ENCODE data around the gene FAM20A. TPM values are rescaled to one million over a fixed set of nuclear protein-coding genes. Genes with fewer than 3 reads are reported as not detected.
A peak's percentile ranks its signal among the peaks of the same experiment; 100 is the strongest.
"Not testable (repeated sequence)": the region's sequence is repeated elsewhere in the genome, so short reads cannot be mapped to it uniquely, and the experiment has no call there.

FAM20A gene
- total RNA-seq, 1 donor, result 0.27 TPM

DNA sequence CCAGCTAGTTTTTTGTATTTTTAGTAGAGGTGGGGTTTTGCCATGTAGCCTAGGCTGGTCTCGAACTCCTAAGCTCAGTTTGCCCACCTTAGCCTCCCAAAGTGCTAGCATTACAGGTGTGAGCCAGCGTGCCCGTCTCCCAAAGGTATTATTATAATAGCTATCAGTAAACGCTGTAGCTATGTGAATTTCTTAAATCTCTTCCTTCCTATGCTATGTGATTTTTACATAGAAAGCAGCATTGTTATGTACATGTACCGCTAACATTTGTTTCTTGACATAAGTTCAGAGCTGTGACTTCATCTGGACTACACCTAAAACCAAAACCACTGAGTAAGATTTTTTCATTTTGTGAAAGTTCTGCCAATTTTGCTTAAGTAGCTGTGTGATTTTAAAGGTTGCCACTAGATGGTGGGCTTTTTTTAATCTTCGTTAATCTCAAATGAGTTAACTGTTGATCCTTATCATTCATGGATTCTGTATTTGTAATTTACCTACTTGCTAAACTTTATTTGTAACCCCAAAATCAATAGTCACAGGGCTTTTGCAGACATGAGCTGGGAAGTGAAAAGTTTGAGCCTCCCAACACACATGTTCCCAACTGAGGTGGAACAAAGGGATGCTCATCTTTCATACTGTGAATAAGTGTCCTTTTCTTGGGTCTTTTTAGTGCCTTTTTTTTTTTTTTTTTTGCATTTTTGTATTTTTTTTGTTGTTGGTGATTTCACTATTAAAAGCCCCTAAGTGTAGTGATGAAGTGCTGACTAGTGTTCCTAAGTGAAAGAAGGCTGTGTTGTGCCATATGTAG, 67.1 kb downstream of the FAM20A start:
- peak in 2 of 3 donors; percentile 18 to 37 for DNase-seq (ENCODE audit: low read depth in 2 of 3, low spot score in 2 of 3)

DNA sequence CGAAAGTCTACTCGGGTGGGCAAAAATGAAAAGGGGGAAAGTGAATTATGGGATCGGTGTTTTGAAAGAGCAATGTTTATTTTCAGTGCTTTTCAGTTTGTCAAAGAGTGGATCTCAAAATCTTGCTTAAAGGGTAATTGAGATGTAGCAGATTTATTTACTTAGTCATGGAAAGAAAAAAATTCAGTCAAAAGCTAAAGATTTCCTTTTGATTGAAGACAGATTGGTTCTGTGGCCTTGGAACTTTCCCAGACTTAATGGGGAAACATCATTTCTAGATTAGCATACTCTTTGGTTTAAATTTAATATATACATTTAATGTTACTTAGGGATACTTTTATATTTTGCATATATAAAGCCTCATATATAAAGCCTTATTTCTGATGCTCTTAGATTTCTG, 68.3 kb downstream of the FAM20A start:
- DNase-seq (ENCODE audit: low read depth in 2 of 3, low spot score in 2 of 3), result no peak

DNA sequence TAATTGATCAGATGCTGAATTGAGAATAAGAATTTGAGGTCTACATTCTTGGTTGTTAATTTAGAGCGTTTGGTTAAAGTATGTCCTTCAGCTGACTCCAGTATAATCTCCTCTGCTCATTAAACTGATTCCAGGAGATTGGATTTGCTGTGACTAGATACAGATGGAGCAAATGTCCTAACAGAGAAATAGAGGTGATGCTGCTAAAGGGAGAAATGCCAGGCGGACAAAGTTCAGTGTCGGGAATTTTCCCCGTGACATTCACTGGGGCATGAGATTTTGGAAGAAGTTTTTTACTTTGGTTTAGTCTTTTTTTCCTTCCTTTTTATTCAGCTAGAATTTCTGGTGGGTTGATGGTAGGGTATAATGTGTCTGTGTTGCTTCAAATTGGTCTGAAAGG, 69.9 kb downstream of the FAM20A start:
- DNase-seq (ENCODE audit: low read depth in 2 of 3, low spot score in 2 of 3), result no peak

DNA sequence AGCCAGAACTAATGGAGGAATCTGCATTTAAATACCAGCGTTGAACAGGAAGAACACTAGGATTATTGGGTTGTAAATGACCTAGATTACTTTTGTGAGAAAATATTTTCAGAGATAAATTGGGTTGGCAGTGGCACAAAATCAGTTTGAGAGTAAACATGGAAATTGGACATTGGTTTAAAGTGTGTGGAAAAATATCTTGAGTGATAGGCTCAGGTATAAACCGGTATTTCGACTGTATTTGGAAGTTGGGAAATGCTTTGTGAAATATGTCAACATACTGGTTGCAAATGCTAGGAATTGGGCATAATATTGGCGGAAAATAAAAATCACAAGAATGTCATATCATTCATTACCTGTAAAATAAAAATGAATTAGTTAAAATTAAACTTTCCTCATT, 73.9 kb downstream of the FAM20A start:
- no peak for DNase-seq (ENCODE audit: low read depth in 2 of 3, low spot score in 2 of 3)

DNA sequence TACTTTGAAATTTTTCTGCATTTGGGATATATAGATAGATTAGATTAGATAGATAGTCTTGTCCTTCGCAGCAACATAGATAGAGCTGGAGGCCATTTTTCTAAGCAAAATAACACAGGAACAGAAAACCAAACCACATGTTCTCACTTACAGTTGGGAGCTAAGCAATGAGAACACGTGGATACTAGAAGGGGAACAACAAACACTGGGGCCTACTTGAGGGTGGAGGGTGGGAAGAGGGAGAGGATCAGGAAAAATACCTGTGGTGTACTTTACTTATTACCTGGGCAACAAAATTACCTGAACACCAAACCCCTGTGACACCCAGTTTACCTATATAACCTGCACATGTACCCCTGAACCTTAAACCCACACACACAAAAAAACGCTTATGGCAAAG, 74.6 kb downstream of the FAM20A start:
- no peak for DNase-seq (ENCODE audit: low read depth in 2 of 3, low spot score in 2 of 3)

DNA sequence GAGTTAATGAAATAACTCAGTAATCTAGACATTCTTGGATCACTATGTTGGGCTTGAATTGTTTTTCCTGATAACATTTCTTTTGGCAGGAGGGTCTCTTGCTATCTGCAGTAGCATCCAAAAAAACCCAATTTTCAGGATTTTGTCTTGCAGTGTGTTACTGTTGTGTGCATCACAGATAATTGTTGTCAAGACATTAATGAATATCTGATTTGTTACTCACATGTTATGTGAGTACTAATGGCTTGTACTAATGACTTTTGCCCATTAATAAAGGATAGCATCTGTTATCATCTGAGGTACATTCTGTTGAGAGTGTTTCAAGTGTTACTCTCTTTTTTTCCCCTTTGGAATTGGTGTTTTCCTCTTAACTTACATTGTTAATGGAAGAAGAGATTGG, 78.9 kb downstream of the FAM20A start:
- no peak for DNase-seq (ENCODE audit: low read depth in 2 of 3, low spot score in 2 of 3)

DNA sequence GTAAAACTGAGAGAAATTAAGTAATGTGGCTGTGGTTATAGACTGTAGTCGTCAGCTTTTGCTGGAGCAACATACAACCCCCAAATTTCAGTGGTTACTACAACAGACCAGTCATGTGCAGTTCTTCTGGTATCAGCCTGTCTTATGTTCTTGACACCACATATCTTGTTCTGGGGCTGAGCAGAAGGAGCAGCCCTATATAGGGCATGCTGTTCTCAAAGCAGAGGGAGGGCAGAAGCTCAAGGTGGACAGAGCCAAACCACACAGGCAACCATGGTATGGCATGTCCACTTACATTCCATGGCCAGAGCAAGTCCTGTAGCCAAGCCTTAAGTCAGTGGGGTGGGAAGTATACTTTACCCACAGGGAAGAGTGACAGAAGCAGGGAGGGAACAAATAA, 81.3 kb downstream of the FAM20A start:
- no peak for DNase-seq (ENCODE audit: low read depth in 2 of 3, low spot score in 2 of 3)

DNA sequence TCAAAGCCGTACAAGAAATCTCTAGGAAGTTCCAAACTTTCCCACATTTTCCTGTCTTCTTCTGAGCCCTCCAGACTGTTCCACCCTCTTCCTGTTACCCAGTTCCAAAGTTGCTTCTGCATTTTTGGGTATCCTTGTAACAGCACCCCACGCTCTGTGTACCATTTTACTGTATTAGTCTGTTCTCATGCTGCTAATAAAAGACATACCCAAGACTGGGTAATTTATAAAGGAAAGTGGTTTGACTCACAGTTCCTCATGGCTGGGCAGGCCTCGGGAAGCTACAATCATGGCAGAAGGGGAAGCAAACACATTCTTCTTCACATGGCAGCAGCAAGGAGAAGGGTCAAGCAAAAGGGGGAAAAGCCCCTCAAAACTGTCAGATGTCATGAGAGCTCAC, 82.1 kb downstream of the FAM20A start:
- not testable (repeated sequence) for DNase-seq (ENCODE audit: low read depth in 2 of 3, low spot score in 2 of 3)

DNA sequence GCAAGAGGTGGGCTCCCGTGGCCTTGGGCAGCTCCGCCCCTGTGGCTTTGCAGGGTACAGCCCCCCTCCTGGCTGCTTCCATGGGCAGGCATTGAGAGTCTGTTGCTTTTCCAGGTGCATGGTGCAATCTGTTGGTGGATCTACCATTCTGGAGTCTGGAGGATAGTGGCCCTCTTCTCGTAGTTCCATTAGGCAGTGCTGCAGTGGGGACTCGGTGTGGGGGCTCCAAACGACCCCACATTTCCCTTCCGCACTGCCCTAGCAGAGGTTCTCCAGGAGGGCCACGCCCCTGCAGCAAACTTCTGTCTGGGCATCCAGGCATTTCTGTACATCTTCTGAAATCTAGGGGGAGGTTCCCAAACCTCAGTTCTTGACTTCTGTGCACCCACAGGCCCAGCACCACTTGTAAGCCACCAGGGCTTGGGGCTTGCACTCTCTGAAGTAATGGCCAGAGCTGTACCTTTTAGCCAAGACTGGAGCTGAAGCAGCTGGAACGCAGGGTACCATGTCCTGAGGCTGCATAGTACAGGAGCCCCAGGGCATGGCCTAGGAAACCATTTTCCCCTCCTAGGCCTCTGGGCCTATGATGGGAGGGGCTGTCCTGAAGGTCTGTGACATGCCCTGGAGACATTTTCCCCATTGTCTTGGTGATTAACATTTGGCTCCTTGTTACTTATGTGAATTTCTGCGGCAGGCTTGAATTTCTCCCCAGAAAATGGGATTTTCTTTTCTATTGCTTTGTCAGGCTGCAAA, 82.9 kb downstream of the FAM20A start:
- DNase-seq (ENCODE audit: low read depth in 2 of 3, low spot score in 2 of 3), result no peak

DNA sequence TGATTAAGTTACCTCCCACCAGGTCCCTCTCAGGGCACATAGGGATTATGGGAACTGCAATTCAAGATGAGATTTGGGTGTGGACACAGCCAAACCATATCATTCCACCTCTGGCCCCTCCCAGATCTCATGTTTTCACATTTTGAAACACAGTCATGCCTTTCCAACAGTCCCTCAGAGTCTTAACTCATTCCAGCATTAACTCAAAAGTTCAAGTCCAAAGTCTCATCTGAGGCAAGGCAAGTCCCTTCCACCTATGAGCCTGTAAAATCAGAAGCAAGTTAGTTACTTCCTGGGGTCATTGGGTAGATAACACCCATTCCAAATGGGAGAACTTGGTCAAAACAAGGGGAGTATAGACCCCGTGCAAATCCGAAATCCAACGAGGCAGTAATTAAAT, 83.6 kb downstream of the FAM20A start:
- DNase-seq (ENCODE audit: low read depth in 2 of 3, low spot score in 2 of 3), result not testable (repeated sequence)

DNA sequence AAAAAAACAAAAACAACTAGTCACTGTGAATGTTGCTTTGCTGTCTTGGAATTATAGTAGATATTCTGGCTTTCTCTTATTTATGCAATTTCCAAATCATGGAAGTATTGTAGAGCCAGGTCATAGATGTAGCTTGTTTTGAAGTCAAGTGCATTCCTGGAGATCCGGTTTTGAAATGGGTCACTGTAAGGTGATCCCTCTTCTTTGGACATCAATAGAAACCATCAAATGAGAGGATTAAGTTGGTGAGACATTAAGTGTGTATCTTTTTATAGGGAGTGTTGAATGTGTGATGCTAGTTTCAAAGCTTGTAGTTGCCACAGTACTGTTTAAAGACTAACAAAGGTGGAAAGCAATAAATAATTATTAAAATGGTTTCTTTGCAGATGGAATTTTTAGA, 84.4 kb downstream of the FAM20A start:
- DNase-seq (ENCODE audit: low read depth in 2 of 3, low spot score in 2 of 3), result no peak

DNA sequence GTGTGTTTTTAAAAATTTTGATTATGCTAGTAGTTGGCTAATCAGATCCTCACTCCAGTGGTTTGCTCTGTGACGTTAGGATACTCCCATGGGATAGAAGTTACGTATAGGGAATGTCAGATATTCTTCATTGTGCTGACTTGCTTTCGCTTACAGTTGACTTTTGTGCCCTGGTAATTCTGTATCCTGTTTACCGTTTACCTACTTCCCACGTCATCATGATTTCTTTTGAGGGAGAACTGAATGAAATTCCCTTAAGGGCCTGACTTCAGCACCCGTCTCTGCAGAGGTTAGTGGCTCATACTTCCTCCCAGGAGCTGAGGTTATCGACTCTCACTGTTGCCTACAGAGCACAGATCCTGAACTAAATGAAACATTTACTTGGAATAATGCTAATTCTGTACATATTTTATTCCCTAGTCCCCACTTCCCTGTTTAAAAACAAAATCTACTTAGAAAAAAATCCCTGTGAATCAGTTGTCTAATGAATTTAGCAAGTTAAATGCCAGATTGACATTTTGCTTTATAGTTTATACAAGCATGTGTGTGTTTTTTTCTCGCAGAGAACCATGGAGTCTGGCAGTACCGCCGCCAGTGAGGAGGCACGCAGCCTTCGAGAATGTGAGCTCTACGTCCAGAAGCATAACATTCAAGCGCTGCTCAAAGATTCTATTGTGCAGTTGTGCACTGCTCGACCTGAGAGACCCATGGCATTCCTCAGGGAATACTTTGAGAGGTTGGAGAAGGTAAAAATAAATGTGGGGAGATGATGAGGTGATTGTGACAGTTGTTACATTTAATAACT, 86.1 kb downstream of the FAM20A start:
- no peak for DNase-seq (ENCODE audit: low read depth in 2 of 3, low spot score in 2 of 3)

DNA sequence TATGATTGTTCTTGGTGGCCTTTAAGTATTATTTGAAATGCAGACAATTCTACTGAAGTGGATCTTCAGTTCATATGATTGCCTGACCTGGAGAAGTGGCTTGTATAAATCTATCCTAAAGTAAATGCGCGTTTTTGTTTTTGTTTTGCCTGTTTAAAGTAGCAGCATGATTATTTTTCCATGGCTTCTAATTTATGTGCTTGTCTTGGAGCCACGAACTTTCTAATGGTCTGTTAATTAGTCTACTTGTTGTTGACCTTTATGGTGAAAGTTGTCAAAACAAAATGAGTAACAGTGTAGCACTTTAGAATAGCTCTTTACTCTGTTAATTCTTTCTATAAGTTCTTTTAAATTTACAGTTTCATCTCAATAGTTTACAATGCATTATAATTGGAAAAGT, 87.2 kb downstream of the FAM20A start:
- DNase-seq (ENCODE audit: low read depth in 2 of 3, low spot score in 2 of 3), result no peak

DNA sequence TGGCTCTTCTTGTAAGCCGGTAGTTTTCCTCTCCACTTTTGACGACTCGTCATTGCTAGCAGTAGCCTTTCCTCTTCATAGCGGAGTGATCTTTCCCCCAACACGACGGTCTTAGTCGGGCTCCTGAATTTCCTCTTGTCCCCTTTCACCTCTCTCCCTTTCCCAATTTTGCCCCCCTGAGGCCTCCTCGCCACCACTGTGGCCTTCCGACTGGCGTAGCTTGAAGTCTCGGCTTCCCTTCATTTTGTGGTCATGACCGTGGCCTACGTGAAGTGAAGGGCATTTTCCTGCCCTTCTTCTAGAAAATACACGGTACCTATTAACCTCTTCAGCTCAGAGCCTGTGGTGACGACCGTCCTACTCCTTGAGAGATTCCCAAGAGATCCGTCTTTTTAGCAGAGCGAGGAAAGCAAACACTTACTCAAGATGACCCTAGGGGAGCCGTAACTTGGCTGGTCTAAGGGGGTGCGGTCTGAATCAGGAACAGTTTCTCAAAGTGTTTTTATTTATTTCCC, 88.2 kb downstream of the FAM20A start:
- DNase-seq (ENCODE audit: low read depth in 2 of 3, low spot score in 2 of 3), result peak in 1 of 3 donors; percentile 30

DNA sequence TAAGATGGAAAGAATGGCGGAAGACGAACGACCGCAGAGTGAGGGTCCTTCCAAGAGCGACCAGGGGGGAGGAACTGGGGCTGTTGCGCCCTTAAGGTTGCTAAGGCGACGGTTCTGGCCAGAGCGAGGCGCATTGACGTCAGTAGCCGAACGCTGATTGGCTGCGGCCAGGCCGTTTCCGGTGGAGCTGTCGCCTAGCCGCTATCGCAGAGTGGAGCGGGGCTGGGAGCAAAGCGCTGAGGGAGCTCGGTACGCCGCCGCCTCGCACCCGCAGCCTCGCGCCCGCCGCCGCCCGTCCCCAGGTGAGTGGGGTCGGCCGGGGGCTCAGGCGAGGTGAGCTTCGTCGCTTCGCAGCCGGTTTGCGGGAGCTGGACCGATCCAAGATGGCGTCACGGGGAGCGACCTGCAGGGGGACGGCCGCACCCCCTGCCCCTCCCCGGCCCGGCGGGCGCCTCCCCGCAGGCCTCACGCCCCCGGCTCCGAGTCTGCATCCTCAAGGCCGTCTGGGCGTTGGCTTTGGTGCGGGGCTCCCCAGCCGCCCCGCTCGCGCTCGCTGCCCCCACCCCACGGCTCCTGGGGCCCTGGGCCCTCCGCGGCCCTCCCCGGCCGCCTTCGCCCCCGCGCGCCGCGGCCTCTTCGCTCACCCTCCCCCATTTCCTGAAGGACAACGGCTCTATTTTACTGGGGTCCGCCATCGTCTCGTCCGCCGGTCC, 88.8 kb downstream of the FAM20A start, which contains the start of gene PRKAR1A:
Gene PRKAR1A (plus strand): TSS at position 184 of the 713 bp plus-strand sequence. CDS start 2,970 bp downstream, outside the sequence.
- peak; percentile 91 to 96 (median 95) for DNase-seq (ENCODE audit: low read depth in 2 of 3, low spot score in 2 of 3)

DNA sequence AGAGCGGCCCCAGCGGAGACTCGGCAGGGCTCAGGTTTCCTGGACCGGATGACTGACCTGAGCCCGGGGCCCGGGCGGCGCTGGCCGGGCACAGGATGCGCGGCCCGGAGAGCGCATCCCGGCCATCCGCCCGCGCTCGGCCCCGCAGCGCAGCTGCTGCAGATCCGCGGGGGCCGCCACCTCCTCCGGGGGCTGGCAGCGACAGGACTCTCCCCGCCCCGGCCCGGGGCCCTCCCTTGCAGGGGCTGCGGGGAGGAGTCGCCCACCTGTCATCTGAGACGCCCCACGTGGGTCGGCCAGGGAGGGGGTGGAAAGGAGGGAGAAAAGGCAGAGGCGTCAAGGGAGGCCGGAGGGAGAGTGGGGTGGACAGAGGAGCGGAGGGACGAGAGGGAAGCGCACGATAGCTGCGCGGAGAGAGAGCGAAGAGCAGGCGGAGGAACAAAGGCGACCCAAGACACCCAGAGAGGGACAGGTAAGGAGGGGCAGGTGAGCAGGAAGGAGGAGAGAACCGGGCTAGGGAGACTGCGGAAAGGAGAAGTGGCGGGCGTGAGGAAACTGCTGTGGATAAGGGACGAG, 89.4 kb downstream of the FAM20A start:
- DNase-seq (ENCODE audit: low read depth in 2 of 3, low spot score in 2 of 3), result peak; percentile 21 to 84 (median 75)

DNA sequence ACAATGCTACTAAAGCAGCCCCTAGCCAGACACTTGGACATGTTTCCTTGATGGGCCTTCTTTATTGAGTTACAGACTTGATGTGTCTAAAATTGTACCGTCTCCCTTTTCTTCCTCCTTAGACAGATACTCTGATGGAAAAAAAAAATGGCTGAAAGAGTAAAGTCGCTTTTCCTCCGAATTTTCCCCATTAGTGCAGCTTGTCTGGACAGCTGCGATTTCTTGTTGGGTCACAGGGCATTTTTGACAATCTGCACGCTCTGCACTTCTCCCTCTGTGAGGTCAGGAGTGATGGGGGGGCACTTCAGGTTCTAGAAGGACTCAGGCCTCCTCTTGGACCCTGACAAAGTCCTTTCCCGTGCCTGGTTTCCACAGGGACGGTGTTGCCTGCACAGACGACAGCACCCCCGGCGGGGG, 89.9 kb downstream of the FAM20A start:
- DNase-seq (ENCODE audit: low read depth in 2 of 3, low spot score in 2 of 3), result no peak

DNA sequence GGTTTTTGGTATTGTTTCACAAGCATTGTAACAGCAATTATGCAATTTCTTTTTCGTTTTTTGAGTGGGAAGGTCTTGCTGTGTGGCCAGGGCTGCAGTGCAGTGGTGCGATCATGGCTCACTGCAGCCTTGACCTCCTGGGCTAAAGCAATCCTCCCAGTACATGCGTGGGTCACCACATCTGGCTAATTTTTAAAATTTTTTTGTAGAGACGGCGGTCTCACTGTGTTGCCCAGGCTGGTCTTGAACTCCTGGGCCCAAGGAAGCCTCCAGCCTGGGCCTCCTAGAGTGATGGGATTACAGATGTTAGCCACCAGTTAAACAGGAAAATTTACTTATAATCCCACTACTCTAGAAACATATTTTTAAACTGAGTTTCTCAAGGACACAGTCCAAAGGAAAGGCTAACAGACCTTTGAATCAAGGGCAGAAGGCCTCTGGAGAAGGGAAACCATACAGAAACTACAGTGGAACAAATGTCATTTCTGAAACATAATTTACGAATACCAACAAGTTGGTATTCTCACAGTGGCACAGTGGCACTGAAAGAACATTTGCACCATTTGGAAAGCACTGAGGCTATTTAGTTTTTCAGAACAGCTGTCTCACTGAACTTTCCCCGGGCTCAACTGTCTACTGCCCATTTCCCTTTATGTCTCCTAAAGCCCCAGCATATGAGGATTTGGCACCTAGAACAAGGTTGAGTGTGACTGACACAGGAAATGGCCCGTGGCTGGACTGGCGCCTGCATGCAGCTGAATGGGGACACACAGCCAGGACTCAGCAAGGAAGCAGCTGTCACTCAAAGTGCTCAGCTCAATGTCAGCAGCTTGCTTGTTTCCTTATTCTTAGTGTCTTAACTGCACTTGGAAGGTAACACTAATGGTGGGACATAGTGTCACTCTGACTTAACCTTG, 91.8 kb downstream of the FAM20A start:
- peak in 1 of 3 donors; percentile 32 for DNase-seq (ENCODE audit: low read depth in 2 of 3, low spot score in 2 of 3)

DNA sequence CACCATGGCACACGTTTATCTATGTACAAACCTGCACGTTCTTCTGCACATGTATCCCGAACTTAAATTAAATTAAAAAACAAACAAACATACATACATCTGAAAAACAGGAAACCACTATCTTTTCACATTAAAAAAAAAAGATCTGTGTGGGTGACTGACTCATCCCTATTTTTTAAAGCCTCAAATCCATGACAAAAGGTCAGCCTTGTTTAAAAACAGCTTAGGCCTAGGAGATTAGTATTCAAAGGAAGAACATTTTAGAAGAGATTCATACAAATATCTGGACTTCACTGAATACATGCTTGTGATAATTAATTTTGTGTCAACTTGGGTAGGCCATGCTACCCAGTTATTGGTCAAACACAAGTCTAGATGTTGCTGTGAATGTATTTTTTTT, 93.6 kb downstream of the FAM20A start:
- DNase-seq (ENCODE audit: low read depth in 2 of 3, low spot score in 2 of 3), result no peak

All from hematopoietic multipotent progenitor cell (in vitro differentiated cells).